ENCODE measurements around the gene SMYD3.

- TF ChIP-seq POLR2A (IDR thresholded peaks at IDR 0.05) (no peak), CTCF (IDR thresholded peaks at IDR 0.05 in 8 of 11, conservative IDR thresholded peaks at IDR 0.05 in 3 of 11) (no peak)
Observed at GRCh38 chr1:246139745-246140182, 367.3 kb downstream of the SMYD3 start.

All from spleen (tissue), 7 donors.